Keratinocyte (primary cell): ENCODE results near the gene UBASH3B.

Source experiments
- EZH2 ChIP-seq: IDR thresholded peaks from one replicate; pipeline ENCODE4 v1.6.1; 2012; ENCODE audit warnings: inconsistent platforms, mild to moderate bottlenecking, low read length, moderate library complexity
- TF ChIP-seq, protein P1 (sequence below), 3 experiments: IDR thresholded peaks in 1 of 3; conservative IDR thresholded peaks in 1 of 3; optimal IDR thresholded peaks in 1 of 3; 2 replicates in 2 of 3; 3 replicates in 1 of 3; pipeline versions ENCODE3 to v1.5.1; 2011; ENCODE audit warnings: low read length in 3 of 3, mild to moderate bottlenecking in 3 of 3, moderate library complexity in 2 of 3, control low read depth in 1 of 3, inconsistent platforms in 1 of 3; ENCODE audit not compliant: insufficient read depth in 2 of 3; ENCODE audit errors: extremely low read depth in 1 of 3

DNA sequence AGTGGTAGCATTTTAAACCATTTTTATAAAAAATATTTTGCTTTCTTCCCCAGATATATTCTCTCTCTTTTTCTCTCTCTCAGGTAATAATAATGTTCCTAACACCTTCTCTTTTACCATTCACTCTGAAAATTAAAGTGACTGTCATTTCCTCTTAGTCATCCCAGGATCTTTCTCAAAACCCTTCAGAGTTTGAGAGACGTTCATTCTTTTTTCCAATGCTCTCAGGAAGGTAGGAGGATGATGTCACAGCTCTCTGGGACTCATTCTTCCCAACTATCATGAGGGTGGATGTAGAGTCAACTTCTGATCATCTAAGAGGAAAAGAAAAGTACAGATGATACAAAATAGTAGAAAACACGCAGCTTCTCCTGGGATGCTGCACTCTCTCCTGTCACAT lies 122.6 kb downstream of the UBASH3B start:
- no peak for TF ChIP-seq EZH2
- TF ChIP-seq, protein P1, sequence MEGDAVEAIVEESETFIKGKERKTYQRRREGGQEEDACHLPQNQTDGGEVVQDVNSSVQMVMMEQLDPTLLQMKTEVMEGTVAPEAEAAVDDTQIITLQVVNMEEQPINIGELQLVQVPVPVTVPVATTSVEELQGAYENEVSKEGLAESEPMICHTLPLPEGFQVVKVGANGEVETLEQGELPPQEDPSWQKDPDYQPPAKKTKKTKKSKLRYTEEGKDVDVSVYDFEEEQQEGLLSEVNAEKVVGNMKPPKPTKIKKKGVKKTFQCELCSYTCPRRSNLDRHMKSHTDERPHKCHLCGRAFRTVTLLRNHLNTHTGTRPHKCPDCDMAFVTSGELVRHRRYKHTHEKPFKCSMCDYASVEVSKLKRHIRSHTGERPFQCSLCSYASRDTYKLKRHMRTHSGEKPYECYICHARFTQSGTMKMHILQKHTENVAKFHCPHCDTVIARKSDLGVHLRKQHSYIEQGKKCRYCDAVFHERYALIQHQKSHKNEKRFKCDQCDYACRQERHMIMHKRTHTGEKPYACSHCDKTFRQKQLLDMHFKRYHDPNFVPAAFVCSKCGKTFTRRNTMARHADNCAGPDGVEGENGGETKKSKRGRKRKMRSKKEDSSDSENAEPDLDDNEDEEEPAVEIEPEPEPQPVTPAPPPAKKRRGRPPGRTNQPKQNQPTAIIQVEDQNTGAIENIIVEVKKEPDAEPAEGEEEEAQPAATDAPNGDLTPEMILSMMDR (optimal IDR thresholded peaks at IDR 0.05 in 1 of 3, IDR thresholded peaks at IDR 0.05 in 1 of 3, conservative IDR thresholded peaks at IDR 0.05 in 1 of 3; ENCODE audit: extremely low read depth in 1 of 3, insufficient read depth in 2 of 3, low read length in 3 of 3): no peak
